HG02938 (cell line): ENCODE data around the gene GRB10.
"Not testable (repeated sequence)": the region's sequence is repeated elsewhere in the genome, so short reads cannot be mapped to it uniquely, and the experiment has no call there.

ENCODE experiments used
- ATAC-seq: cut with Tn5 transposase; IDR thresholded peaks from one replicate; pipeline ENCODE4 v1.9.1; 2021; ENCODE audit warnings: mild to moderate bottlenecking, moderate library complexity; ENCODE audit not compliant: unreplicated experiment

GRB10 gene

GRCh38 chr7:50745336-50745735 is 37.4 kb downstream of the GRB10 start:
- no peak for ATAC-seq

- no peak for ATAC-seq
These were observed 38.8 kb downstream of the GRB10 start for GRCh38 chr7:50743893-50744292.

- ATAC-seq, result no peak
These were observed 39.7 kb downstream of the GRB10 start for GRCh38 chr7:50743016-50743415.

- ATAC-seq, result no peak
These were observed 40.3 kb downstream of the GRB10 start for GRCh38 chr7:50742401-50742800.

- peak; percentile 97 for ATAC-seq
These were observed 42.8 kb downstream of the GRB10 start for GRCh38 chr7:50739744-50740435.

GRCh38 chr7:50738932-50739331 is 43.8 kb downstream of the GRB10 start:
- no peak for ATAC-seq

- not testable (repeated sequence) for ATAC-seq
These were observed 46.9 kb downstream of the GRB10 start for GRCh38 chr7:50735836-50736235.

GRCh38 chr7:50735333-50735732 is 47.4 kb downstream of the GRB10 start:
- no peak for ATAC-seq

GRCh38 chr7:50734246-50734645 is 48.5 kb downstream of the GRB10 start:
- no peak for ATAC-seq

GRCh38 chr7:50733552-50733951 is 49.1 kb downstream of the GRB10 start:
- no peak for ATAC-seq

GRCh38 chr7:50731703-50732582 is 50.8 kb downstream of the GRB10 start:
- no peak for ATAC-seq

- ATAC-seq, result no peak
These were observed 52.0 kb downstream of the GRB10 start for GRCh38 chr7:50730446-50731400.

GRCh38 chr7:50729962-50730361 is 52.7 kb downstream of the GRB10 start:
- ATAC-seq, result no peak

GRCh38 chr7:50728184-50728583 is 54.5 kb downstream of the GRB10 start:
- ATAC-seq, result no peak

GRCh38 chr7:50727711-50728110 is 55.0 kb downstream of the GRB10 start:
- no peak for ATAC-seq

- no peak for ATAC-seq
These were observed 55.6 kb downstream of the GRB10 start for GRCh38 chr7:50727072-50727471.

- no peak for ATAC-seq
These were observed 56.9 kb downstream of the GRB10 start for GRCh38 chr7:50725774-50726173.

- no peak for ATAC-seq
These were observed 57.9 kb downstream of the GRB10 start for GRCh38 chr7:50724526-50725520.

- no peak for ATAC-seq
These were observed 58.8 kb downstream of the GRB10 start for GRCh38 chr7:50723888-50724287.

- no peak for ATAC-seq
These were observed 59.5 kb downstream of the GRB10 start for GRCh38 chr7:50723173-50723572.
